ENCODE measurements around the gene ANO8.

Gene ANO8

DNA sequence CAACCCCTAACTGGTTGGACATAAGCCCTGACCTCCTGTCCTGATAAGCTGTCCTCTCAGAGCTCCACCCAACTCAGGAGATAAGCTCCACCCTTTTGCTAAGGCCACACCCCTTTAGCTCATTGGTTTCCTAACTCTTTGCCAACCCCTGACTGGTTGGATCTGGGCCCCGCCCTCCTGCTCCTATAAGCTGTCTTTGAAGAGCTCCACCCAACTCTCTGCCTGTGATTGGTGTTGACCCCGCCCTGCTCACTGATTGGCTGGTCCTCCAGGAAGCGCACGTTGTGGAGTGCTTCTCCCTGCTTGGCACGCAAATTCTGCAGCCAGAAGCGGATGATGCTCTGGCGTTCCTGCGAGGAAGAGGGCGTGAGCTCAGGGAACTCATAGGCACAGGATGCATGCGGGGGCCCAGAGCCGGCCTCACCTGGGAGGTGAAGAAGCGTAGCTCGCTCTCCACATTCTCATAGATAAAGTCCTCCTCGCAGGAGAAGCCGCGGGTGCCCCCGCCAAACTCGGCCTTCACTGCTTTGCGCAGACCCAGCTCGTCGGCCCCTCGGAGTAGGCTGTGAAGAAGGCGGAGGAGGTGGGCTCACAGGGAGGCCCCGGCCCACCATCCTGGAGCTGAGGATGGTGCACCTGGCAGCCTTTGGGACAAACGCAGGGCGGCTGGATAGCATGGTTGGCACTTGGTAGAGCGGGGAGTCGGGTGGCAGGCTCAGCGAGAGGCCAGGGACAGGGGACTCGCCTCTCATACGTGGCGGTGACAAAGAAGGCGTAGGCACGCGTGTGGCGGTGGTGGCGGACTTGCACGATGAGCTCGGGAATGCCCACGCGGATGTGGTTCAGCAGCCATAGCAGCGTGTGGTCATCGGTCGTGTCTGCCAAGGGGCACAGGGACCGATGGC lies 1.7 kb downstream of the ANO8 start:
- no peak for FAIRE-seq
- DNase-seq (ENCODE audit: insufficient read length), result no peak
- no peak for TF ChIP-seq TAF1 (IDR thresholded peaks at IDR 0.05; ENCODE audit: borderline replicate concordance, low read depth, low read length)
- no peak for TF ChIP-seq POLR2AphosphoS5 (IDR thresholded peaks at IDR 0.05; ENCODE audit: low read depth, low read length)
- TF ChIP-seq POLR2A (IDR thresholded peaks at IDR 0.05; ENCODE audit: low read depth, low read length), result no peak

DNA sequence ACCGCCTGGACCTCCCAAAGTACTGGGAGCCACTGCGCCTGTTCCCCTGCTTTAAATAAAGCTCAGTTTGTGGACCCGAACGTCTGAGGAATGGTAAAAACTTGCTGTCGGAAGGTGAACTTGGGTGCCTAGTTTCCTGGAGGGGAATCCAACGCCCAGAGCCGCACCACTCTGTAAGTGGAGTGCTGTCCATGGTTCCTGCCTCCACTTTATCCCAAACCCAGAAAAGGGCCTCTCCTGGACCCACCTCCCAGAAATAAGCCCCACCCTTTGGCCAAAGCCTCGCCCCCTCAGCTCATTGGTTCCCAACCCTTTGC lies 2.3 kb downstream of the ANO8 start:
- TF ChIP-seq POLR2AphosphoS5 (IDR thresholded peaks at IDR 0.05; ENCODE audit: low read depth, low read length) (no peak), POLR2A (IDR thresholded peaks at IDR 0.05; ENCODE audit: low read depth, low read length) (no peak), TAF1 (IDR thresholded peaks at IDR 0.05; ENCODE audit: borderline replicate concordance, low read depth, low read length) (no peak)
- no peak for FAIRE-seq
- no peak for DNase-seq (ENCODE audit: insufficient read length)

DNA sequence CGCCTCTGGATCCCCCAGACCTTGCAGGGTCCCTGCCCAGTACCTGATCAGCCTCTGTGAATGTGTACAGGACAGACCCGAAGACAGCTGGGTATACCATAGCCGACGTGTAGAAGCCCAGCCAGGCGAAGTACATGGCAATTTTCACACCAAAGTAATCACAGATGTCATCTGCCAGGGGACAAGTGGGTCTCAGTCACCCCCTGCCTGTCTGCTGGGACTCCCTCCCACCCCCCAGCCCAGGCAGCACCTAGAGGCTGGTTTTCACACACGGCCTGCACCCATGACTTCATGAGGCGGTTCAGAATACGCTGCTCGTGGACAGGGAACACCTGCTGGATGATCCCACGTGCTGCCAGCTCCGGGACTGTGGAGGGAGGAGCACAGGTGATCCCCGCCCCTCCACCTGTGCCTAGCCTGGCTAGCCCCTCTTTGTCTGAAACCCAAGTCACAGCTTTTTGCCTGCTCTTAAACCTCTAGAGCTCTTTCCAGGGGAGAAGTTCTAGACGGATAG lies 3.6 kb downstream of the ANO8 start:
- FAIRE-seq (no peak), DNase-seq (ENCODE audit: insufficient read length) (no peak)
- no peak for TF ChIP-seq TAF1 (IDR thresholded peaks at IDR 0.05; ENCODE audit: borderline replicate concordance, low read depth, low read length)
- no peak for TF ChIP-seq POLR2A (IDR thresholded peaks at IDR 0.05; ENCODE audit: low read depth, low read length)

DNA sequence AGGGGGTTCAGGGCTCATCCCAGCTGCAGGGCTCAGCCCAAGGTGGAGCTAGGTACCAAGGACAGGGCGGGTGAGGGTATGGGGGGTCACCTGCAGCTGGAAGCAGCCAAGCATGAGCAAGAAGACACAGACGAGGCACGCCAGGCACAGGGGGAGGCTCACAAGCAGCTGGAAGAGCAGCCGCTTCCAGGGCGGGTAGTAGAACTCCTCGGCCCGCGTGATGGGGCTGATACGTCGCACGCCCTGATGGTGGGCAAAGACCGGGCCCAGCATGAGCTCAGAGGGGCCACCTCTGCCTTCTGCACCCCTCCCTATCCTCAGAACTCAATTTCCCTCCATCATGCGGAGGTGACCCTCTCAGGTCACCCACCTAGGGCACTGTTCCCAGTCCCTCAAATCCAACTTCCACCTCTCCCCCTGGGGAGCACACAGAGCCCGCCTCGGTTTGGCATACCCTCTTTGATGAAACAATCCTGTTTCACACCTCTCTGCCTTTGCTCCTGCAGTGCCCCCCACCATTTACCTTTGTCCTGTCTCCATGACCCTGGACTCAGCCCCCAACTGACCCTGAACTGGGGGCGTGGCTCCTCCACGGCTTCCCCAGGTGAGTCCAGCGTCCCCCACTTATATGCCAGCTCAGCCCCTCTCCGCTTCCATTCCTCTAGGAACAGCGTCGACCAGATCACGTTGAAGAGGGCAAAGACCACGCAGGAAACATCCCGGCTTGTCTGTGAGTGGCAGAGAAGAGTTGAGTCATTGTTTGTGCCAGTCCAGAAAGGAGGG lies 4.2 kb downstream of the ANO8 start:
- TF ChIP-seq POLR2A (IDR thresholded peaks at IDR 0.05; ENCODE audit: low read depth, low read length) (no peak), TAF1 (IDR thresholded peaks at IDR 0.05; ENCODE audit: borderline replicate concordance, low read depth, low read length) (no peak), POLR2AphosphoS5 (IDR thresholded peaks at IDR 0.05; ENCODE audit: low read depth, low read length) (no peak)
- DNase-seq (ENCODE audit: insufficient read length) (no peak), FAIRE-seq (no peak)

DNA sequence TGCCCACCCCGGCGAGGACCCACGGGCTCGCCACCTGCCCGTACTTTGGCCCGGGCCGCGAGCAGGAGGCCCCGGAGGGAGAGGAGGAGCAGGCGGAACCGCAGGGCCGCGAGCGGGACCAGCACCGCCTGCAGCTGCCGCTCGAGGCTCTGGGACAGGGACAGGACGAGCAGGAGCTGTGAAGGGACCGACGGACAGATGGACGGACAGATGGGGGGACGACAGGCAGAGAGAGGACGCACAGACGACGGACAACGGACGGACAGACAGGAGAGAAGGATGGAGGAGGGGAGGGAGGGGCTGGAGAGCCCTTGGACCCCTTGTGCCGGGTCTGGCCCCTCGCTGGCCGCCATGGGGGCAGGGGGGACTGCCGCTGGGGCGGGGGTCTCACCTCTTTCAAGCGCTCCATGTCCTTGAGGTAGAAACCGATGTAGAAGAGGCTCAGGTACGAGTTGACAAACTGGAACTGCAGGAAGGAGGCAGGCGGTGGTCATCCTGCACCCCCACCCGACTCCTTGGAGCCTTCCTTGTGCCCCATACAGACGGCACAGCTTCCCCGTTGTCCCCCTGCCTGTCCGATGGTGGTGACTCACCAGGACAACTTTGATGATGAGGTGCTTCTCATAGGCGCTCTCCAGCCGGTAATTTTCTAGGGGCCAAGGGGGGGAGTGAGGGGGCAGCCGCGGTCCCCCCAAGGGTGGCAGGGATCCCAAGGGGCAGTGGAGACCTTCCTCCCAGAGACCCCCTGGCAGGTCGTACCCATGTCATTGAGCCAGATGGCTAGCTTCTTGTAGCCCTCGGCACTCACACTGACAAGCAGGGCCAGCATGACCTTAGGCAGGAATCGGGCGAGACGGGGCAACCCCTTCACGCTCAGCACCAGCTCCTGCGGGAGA lies 5.0 kb downstream of the ANO8 start:
- FAIRE-seq, result no peak
- no peak for TF ChIP-seq POLR2A (IDR thresholded peaks at IDR 0.05; ENCODE audit: low read depth, low read length)
- TF ChIP-seq POLR2AphosphoS5 (IDR thresholded peaks at IDR 0.05; ENCODE audit: low read depth, low read length), result no peak
- DNase-seq (ENCODE audit: insufficient read length), result no peak

DNA sequence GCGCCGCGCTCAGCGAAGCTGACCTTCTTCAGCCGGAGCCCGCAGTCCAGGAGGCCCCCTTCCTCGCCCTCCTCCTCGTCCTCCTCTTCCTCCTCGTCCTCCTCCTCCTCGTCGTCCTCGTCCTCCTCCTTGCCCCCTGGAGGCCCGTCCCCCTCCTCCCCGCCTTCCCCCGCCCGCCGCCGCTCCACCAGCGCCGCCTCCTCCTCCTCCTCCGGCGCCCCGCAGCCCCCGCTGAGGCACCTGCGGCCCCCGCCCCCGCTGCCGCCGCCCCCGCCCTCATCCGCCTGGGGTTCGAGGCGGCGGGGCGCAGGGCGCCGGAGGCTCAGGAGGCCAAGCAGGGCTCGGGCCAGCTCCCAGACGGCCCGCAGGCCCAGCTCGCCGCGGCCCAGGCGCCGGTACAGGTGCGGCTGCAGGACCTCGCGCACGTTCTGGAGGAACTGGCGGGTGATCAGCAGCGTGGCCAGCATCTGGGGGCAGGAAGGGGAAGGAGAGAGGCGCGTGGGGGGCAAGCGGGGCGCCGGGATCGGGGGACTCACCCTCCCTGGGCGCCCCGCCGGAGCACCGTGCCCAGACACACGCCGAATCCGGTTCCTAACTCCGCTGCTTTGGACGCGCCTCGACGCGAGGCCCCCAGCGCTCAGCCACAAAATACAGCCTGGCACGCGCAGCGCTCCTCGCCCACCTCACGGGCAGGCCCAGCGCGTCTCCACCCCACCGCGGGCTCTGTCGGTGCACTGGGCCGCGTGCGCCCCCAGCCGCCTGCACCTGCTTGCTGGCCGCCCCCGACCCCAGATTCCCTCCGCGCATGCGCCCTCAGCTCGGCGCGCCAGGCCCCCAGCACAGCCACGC lies 5.9 kb downstream of the ANO8 start:
- no peak for DNase-seq (ENCODE audit: insufficient read length)
- FAIRE-seq, result no peak

DNA sequence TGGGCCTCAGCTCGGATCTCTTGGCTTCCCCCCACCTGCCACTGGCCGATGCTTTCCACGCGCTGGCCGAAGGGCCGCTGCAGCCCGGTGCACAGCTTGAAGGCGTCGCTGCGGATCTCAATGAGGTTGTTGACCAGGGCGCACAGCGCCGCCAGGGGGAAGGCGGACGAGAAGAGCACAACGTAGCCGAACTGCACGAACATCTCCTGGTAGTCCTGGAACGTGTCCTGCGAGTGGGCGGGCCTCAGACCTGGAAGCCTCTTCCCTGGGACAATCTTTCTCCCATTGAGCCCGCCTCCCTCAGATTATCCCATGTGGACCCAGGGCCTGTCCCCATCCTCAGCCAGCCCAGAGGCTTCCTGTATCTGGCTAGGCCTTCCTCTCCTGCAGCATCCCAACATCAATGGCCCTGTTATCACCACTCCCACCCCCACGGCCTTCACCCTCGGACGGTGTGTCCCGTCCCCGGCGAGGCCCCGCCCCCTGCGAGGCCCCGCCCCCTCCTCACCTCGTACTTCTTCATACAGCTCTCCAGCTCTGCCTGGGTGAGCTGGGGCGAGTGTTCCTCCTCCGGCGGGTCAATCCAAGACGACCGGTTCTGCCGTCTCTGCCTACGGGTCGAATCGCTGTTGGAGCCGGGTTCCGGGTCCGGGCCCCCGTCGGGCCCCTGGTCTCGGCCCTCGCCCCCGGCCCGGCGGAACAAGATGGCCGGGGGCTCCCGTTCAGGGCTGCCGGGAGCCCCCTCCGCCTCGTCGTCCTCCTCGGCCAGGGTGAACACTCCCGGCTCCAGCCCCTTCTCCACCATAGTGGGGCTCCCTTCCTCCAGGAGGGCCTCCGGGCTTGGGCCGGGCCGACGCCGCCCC lies 6.8 kb downstream of the ANO8 start:
- DNase-seq (ENCODE audit: insufficient read length) (peak; percentile 77), FAIRE-seq (peak; percentile 66)
- TF ChIP-seq POLR2AphosphoS5 (IDR thresholded peaks at IDR 0.05; ENCODE audit: low read depth, low read length) (no peak), TAF1 (IDR thresholded peaks at IDR 0.05; ENCODE audit: borderline replicate concordance, low read depth, low read length) (no peak), POLR2A (IDR thresholded peaks at IDR 0.05; ENCODE audit: low read depth, low read length) (no peak)

More for the DNA sequence above, 5.9 kb downstream of the ANO8 start:
- TF ChIP-seq TAF1 (IDR thresholded peaks at IDR 0.05; ENCODE audit: borderline replicate concordance, low read depth, low read length) (no peak), POLR2AphosphoS5 (IDR thresholded peaks at IDR 0.05; ENCODE audit: low read depth, low read length) (no peak), POLR2A (IDR thresholded peaks at IDR 0.05; ENCODE audit: low read depth, low read length) (no peak)

DNA sequence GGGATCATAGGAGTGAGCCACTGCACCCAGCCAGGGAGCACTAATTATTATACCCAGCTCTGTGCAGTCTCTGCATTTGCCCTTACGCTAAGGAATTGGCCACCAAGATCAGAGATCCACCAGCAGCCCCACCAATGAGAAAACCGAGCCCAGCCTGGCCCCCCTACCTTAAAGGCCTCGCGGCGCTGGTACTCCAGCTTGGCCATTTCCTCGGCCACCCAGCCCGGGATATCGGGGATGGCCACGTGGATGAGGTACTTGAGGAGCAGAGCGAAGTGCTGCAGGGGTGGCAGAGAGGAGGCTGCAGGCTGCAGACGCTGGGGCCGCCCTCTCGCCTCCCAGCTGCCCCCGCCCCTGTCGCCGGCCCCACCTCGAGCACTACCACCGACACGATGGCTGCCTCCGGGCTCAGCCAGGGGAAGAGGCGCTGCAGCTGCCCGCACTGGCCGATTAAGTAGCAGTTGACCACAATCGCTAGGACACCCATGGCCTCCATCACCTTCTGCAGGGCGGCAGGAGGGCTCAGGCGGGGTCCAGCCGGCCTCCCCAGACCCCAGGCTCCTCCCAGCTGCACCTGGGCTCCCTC lies 7.5 kb downstream of the ANO8 start:
- DNase-seq (ENCODE audit: insufficient read length), result no peak
- TF ChIP-seq POLR2AphosphoS5 (IDR thresholded peaks at IDR 0.05; ENCODE audit: low read depth, low read length) (no peak), TAF1 (IDR thresholded peaks at IDR 0.05; ENCODE audit: borderline replicate concordance, low read depth, low read length) (no peak), POLR2A (IDR thresholded peaks at IDR 0.05; ENCODE audit: low read depth, low read length) (no peak)
- FAIRE-seq, result no peak

DNA sequence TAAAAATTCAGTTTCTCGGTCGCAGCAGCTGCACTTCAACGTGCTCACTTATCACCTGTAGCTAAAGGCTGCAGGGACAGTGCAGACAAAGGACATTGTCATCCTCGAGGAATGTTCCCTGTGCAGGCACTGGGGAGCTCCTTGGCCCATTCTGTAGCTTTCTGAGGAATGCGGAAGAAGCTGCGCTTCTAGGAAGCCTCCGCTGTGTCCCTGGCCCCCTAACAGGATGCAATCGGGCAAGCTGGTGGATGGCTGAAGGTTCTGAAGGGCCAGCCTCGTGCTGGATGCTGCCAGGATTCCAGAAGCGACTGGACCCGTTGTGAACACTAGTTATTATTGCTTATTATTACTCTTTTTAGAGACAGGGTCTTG lies 8.1 kb downstream of the ANO8 start:
- TF ChIP-seq POLR2A (IDR thresholded peaks at IDR 0.05; ENCODE audit: low read depth, low read length) (no peak), POLR2AphosphoS5 (IDR thresholded peaks at IDR 0.05; ENCODE audit: low read depth, low read length) (no peak), TAF1 (IDR thresholded peaks at IDR 0.05; ENCODE audit: borderline replicate concordance, low read depth, low read length) (no peak)
- no peak for FAIRE-seq
- no peak for DNase-seq (ENCODE audit: insufficient read length)

Measured in GM12892 (cell line).